HUES48 (cell line): ENCODE measurements around the gene PPIL4.
"Not testable (repeated sequence)": the region's sequence is repeated elsewhere in the genome, so short reads cannot be mapped to it uniquely, and the experiment has no call there.

Experiments
- H3K27ac ChIP-seq: one replicate; pipeline ENCODE4 v1.7.0; 2013; ENCODE audit warnings: low read depth, low read length, inconsistent platforms
- H3K27me3 ChIP-seq: 2 replicates; pipeline ENCODE4 v1.6.1; 2013; ENCODE audit warnings: mild to moderate bottlenecking, low read length; ENCODE audit not compliant: control insufficient read depth, insufficient read depth
- H3K36me3 ChIP-seq: 2 replicates; pipeline ENCODE4 v1.6.1; 2013; ENCODE audit warnings: low read length; ENCODE audit not compliant: control insufficient read depth, insufficient read depth
- H3K4me1 ChIP-seq: 2 replicates; pipeline ENCODE4 v1.6.1; 2013; ENCODE audit warnings: mild to moderate bottlenecking, low read length; ENCODE audit not compliant: control insufficient read depth, insufficient read depth
- H3K4me3 ChIP-seq: 2 replicates; pipeline ENCODE4 v1.5.1; 2013; ENCODE audit warnings: mild to moderate bottlenecking, low read depth, low read length
- H3K9ac ChIP-seq: 2 replicates; pipeline ENCODE4 v1.6.1; 2013; ENCODE audit warnings: mild to moderate bottlenecking, low read depth, low read length, moderate library complexity
- H3K9me3 ChIP-seq: 2 replicates; pipeline ENCODE4 v1.6.1; 2013; ENCODE audit warnings: low read length; ENCODE audit not compliant: control insufficient read depth, insufficient read depth

Gene PPIL4

GRCh38 chr6:149471801-149472200 is 74.0 kb downstream of the PPIL4 start:
- Histone ChIP-seq H3K27ac (no peak overlapping the region), H3K9ac (no peak overlapping the region), H3K4me3 (no peak overlapping the region)

GRCh38 chr6:149470948-149471347 is 74.9 kb downstream of the PPIL4 start:
- Histone ChIP-seq H3K4me3 (no peak overlapping the region), H3K27me3 (no peaks in the 10 kb centered on the region), H3K36me3 (no peaks in the 10 kb centered on the region), H3K27ac (no peak overlapping the region), H3K4me1 (no peaks in the 10 kb centered on the region), H3K9ac (no peak overlapping the region), H3K9me3 (no peaks in the 10 kb centered on the region)

More at GRCh38 chr6:149471801-149472200, 74.0 kb downstream of the PPIL4 start:
- H3K4me1 ChIP-seq: no peaks in the 10 kb centered on the region
- no peaks in the 10 kb centered on the region for H3K36me3 ChIP-seq
- no peaks in the 10 kb centered on the region for H3K27me3 ChIP-seq
- no peaks in the 10 kb centered on the region for H3K9me3 ChIP-seq

- H3K4me3 ChIP-seq: no peak overlapping the region
- no peaks in the 10 kb centered on the region for H3K27me3 ChIP-seq
- no peaks in the 10 kb centered on the region for H3K36me3 ChIP-seq
- no peaks in the 10 kb centered on the region for H3K4me1 ChIP-seq
- no peak overlapping the region for H3K9ac ChIP-seq
- H3K27ac ChIP-seq: no peak overlapping the region
- no peaks in the 10 kb centered on the region for H3K9me3 ChIP-seq
Observed at GRCh38 chr6:149468179-149468578, 77.7 kb downstream of the PPIL4 start.

- Histone ChIP-seq H3K4me3 (no peak overlapping the region), H3K9ac (no peak overlapping the region), H3K27ac (no peak overlapping the region), H3K36me3 (no peaks in the 10 kb centered on the region), H3K9me3 (no peaks in the 10 kb centered on the region), H3K4me1 (no peaks in the 10 kb centered on the region), H3K27me3 (no peaks in the 10 kb centered on the region)
Observed at GRCh38 chr6:149467265-149467664, 78.6 kb downstream of the PPIL4 start.

GRCh38 chr6:149464411-149464810 is 81.4 kb downstream of the PPIL4 start:
- H3K9ac ChIP-seq: no peak overlapping the region
- H3K36me3 ChIP-seq: no peaks in the 10 kb centered on the region
- no peak overlapping the region for H3K27ac ChIP-seq
- no peaks in the 10 kb centered on the region for H3K4me1 ChIP-seq
- no peak overlapping the region for H3K4me3 ChIP-seq
- H3K9me3 ChIP-seq: no peaks in the 10 kb centered on the region
- H3K27me3 ChIP-seq: no peaks in the 10 kb centered on the region

- H3K9ac ChIP-seq: no peak overlapping the region
- H3K27me3 ChIP-seq: no peaks in the 10 kb centered on the region
- H3K4me3 ChIP-seq: no peak overlapping the region
- no peaks in the 10 kb centered on the region for H3K4me1 ChIP-seq
- no peak overlapping the region for H3K27ac ChIP-seq
- no peaks in the 10 kb centered on the region for H3K36me3 ChIP-seq
- H3K9me3 ChIP-seq: no peaks in the 10 kb centered on the region
Observed at GRCh38 chr6:149463781-149464180, 82.1 kb downstream of the PPIL4 start.

GRCh38 chr6:149462712-149463111 is 83.1 kb downstream of the PPIL4 start:
- not testable (repeated sequence) for H3K4me3 ChIP-seq, H3K27ac ChIP-seq, H3K4me1 ChIP-seq, H3K9ac ChIP-seq, H3K27me3 ChIP-seq, H3K9me3 ChIP-seq, H3K36me3 ChIP-seq

GRCh38 chr6:149461670-149462069 is 84.2 kb downstream of the PPIL4 start:
- Histone ChIP-seq H3K27ac (no peak overlapping the region), H3K27me3 (no peaks in the 10 kb centered on the region), H3K36me3 (no peaks in the 10 kb centered on the region), H3K4me3 (no peak overlapping the region), H3K9me3 (no peaks in the 10 kb centered on the region), H3K9ac (no peak overlapping the region), H3K4me1 (no peaks in the 10 kb centered on the region)

- not testable (repeated sequence) for H3K36me3 ChIP-seq, H3K27ac ChIP-seq, H3K27me3 ChIP-seq, H3K9ac ChIP-seq, H3K4me3 ChIP-seq, H3K9me3 ChIP-seq, H3K4me1 ChIP-seq
Observed at GRCh38 chr6:149460249-149460648, 85.6 kb downstream of the PPIL4 start.

GRCh38 chr6:149459761-149460160 is 86.1 kb downstream of the PPIL4 start:
- H3K36me3 ChIP-seq: no peaks in the 10 kb centered on the region
- H3K9me3 ChIP-seq: no peaks in the 10 kb centered on the region
- no peak overlapping the region for H3K9ac ChIP-seq
- H3K4me3 ChIP-seq: no peak overlapping the region
- no peaks in the 10 kb centered on the region for H3K27me3 ChIP-seq
- no peak overlapping the region for H3K27ac ChIP-seq
- no peaks in the 10 kb centered on the region for H3K4me1 ChIP-seq

- no peaks in the 10 kb centered on the region for H3K4me1 ChIP-seq
Observed at GRCh38 chr6:149458806-149459205, 87.0 kb downstream of the PPIL4 start.

GRCh38 chr6:149458196-149458595 is 87.6 kb downstream of the PPIL4 start:
- no peak overlapping the region for H3K4me3 ChIP-seq
- H3K36me3 ChIP-seq: no peaks in the 10 kb centered on the region
- H3K27ac ChIP-seq: no peak overlapping the region
- no peaks in the 10 kb centered on the region; the same call in 1 of the 2 replicates for H3K27me3 ChIP-seq
- no peaks in the 10 kb centered on the region for H3K4me1 ChIP-seq
- no peaks in the 10 kb centered on the region for H3K9me3 ChIP-seq
- H3K9ac ChIP-seq: no peak overlapping the region

More at GRCh38 chr6:149458806-149459205, 87.0 kb downstream of the PPIL4 start:
- no peaks in the 10 kb centered on the region for H3K36me3 ChIP-seq
- H3K9me3 ChIP-seq: no peaks in the 10 kb centered on the region
- no peak overlapping the region for H3K27ac ChIP-seq
- no peak overlapping the region for H3K4me3 ChIP-seq
- H3K27me3 ChIP-seq: no peaks in the 10 kb centered on the region; the same call in 1 of the 2 replicates
- no peak overlapping the region for H3K9ac ChIP-seq
